ENCODE measurements around the gene UGT2B11.
"Not testable (repeated sequence)": the region's sequence is repeated elsewhere in the genome, so short reads cannot be mapped to it uniquely, and the experiment has no call there.

DNA sequence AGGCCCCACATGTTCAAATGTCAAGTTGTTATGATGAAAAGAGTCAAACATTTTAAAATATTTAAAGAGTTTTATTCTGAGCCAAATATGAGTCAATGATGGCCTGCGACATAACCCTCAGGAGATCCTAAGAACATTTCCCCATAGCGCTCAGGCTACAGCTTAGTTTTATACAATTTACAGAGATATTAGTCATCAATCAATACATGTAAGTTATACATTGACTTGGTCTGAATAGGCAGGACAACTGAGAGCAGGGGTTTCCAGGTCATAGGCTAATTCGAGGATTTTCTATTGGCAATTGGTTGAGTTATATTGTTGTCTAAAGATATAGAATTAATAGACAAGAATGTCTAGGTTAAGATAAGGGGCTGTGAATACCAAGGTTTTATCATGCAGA is 26.2 kb upstream of the UGT2B11 start:
- TF ChIP-seq, protein P1, sequence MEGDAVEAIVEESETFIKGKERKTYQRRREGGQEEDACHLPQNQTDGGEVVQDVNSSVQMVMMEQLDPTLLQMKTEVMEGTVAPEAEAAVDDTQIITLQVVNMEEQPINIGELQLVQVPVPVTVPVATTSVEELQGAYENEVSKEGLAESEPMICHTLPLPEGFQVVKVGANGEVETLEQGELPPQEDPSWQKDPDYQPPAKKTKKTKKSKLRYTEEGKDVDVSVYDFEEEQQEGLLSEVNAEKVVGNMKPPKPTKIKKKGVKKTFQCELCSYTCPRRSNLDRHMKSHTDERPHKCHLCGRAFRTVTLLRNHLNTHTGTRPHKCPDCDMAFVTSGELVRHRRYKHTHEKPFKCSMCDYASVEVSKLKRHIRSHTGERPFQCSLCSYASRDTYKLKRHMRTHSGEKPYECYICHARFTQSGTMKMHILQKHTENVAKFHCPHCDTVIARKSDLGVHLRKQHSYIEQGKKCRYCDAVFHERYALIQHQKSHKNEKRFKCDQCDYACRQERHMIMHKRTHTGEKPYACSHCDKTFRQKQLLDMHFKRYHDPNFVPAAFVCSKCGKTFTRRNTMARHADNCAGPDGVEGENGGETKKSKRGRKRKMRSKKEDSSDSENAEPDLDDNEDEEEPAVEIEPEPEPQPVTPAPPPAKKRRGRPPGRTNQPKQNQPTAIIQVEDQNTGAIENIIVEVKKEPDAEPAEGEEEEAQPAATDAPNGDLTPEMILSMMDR (IDR thresholded peaks at IDR 0.05 in 2 of 3, conservative IDR thresholded peaks at IDR 0.05 in 1 of 3; ENCODE audit: borderline replicate concordance in 1 of 3, insufficient read depth in 1 of 3, low read depth in 2 of 3, low read length in 2 of 3) = not testable (repeated sequence)
- TF ChIP-seq JUND (IDR thresholded peaks at IDR 0.05); EZH2 (IDR thresholded peaks at IDR 0.05); EZH2phosphoT487 (IDR thresholded peaks at IDR 0.05; ENCODE audit: borderline replicate concordance); POLR2AphosphoS5 (IDR thresholded peaks at IDR 0.05; ENCODE audit: low read depth, low read length); RAD21 (IDR thresholded peaks at IDR 0.05; ENCODE audit: low read depth); TCF7L2 (IDR thresholded peaks at IDR 0.05; ENCODE audit: borderline replicate concordance, extremely low read depth, insufficient read depth, insufficient read length); POLR2A (IDR thresholded peaks at IDR 0.05; ENCODE audit: borderline replicate concordance, extremely low read depth, insufficient read depth, insufficient read length); YY1 (IDR thresholded peaks at IDR 0.05; ENCODE audit: extremely low read depth, insufficient replicate concordance, low read depth, low read length); ZNF274 (IDR thresholded peaks at IDR 0.05; ENCODE audit: low read depth, low read length); CEBPB (IDR thresholded peaks at IDR 0.05; ENCODE audit: low read depth): not testable (repeated sequence)
- TF ChIP-seq, protein P2, sequence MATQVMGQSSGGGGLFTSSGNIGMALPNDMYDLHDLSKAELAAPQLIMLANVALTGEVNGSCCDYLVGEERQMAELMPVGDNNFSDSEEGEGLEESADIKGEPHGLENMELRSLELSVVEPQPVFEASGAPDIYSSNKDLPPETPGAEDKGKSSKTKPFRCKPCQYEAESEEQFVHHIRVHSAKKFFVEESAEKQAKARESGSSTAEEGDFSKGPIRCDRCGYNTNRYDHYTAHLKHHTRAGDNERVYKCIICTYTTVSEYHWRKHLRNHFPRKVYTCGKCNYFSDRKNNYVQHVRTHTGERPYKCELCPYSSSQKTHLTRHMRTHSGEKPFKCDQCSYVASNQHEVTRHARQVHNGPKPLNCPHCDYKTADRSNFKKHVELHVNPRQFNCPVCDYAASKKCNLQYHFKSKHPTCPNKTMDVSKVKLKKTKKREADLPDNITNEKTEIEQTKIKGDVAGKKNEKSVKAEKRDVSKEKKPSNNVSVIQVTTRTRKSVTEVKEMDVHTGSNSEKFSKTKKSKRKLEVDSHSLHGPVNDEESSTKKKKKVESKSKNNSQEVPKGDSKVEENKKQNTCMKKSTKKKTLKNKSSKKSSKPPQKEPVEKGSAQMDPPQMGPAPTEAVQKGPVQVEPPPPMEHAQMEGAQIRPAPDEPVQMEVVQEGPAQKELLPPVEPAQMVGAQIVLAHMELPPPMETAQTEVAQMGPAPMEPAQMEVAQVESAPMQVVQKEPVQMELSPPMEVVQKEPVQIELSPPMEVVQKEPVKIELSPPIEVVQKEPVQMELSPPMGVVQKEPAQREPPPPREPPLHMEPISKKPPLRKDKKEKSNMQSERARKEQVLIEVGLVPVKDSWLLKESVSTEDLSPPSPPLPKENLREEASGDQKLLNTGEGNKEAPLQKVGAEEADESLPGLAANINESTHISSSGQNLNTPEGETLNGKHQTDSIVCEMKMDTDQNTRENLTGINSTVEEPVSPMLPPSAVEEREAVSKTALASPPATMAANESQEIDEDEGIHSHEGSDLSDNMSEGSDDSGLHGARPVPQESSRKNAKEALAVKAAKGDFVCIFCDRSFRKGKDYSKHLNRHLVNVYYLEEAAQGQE (IDR thresholded peaks at IDR 0.05; ENCODE audit: low read depth) = not testable (repeated sequence)
